ENCODE measurements around the gene TMSB15A.
"Not testable (repeated sequence)": the region's sequence is repeated elsewhere in the genome, so short reads cannot be mapped to it uniquely, and the experiment has no call there.

The TMSB15A gene

DNA sequence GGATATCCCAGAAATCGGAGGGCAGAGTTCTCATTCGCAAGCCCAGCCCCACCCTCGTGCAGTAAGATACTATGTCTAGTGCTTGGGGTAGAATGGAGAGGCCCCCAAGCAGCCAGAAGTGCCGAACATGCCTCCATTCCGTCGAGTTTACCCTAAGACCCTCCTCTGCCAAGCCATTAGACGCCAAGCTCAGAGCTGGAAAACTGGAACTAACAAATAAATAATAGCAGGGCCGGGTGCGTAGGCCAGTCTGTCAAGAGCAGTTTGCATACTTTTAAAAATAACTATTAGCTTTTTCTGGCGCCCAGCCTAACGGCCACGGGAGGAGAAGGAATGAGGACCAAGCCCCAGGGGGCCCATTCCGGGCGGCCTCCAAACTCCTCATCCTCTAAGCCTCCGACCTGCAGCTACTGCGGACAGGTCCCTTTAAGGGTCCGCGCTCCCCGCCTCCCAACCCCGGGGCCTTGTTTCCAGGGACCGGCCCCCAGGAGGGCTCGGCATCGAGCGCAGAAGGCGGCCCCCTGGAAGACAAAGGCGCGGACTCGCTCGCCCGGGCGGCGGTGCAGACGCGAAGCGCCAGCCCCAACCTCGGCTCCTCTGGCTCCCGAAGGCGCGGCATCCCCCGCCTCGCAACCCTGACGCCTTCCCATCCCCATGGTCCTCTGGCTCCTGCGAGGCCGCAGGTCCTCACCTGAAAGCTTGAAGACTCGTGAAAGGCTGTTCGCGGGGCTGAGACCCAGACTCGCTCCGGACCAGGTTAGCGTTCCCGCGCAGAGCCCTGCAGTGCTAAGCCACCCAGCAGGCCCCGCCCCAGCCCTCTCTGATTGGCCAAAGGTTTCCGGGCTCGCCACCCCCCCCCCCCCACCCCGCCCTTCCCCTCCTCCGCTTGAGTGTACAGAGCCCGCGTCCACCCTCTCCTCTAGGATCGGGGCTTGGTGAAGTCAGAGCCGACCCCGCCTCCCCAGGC lies at the start of gene TMSB15A:
TSS of gene TMSB15A (minus strand) at position 765 of the 967 bp plus-strand sequence.
- in situ Hi-C loops (cut with HindIII; ENCODE audit: low sequenced_read_pairs), result no loop called here

DNA sequence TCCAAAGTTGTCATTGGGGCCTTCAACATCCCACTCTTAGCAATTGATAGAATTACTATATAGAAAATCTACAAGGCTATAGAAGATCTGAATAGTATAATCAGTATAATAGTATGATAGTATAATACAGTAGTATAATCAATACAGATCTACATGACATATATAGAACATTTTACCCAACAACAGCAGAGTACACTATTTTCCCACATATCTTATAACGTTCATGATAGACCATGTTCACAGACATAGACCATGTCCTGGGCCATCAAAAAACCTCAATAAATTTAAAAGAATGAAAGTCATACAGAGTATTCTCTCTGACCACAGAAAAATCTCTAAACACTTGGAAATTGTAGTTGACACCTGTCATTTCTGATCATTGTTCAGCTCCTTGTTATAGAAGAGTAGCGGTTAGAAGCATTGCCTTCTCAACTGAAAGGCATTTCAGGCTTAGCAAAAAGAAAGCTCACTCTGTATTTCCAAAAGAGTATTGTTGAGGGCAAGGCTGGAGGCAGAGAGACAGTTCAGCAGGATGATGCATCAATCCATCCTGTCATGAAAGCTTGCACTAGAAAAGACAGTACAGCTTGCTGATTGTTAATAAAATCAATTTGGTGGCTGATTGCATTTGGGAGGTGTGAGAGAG lies 44.0 kb upstream of the TMSB15A start:
- in situ Hi-C loops (cut with HindIII; ENCODE audit: low sequenced_read_pairs), result no loop called here

- in situ Hi-C loops (cut with HindIII; ENCODE audit: low sequenced_read_pairs), result no loop called here
Measured at GRCh38 chrX:102558607-102559006, 42.1 kb upstream of the TMSB15A start.

DNA sequence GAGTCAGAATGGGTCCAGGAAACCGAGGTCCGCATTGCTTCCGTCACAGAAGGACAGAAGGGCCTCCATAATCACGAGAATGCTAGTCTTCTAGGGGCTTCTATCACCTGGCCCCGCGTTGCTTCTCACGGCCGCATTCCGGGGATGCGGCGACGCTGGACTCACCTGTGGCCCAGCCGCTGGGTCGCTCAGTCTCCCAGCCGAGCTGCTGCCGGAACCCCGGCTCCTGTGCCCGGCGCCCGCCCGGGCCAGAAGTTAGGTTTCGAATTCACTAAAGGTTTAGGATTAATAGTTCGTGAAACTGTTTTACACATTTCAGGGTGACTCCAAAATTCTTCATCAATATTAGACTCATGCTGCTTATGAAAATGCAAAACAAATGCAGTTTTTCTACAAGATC lies 31.7 kb upstream of the TMSB15A start:
- in situ Hi-C loops (cut with HindIII; ENCODE audit: low sequenced_read_pairs), result loop anchor here (10.0 kb wide), 1 partner anchor 207 kb away; no protein-coding TSS in a partner anchor

DNA sequence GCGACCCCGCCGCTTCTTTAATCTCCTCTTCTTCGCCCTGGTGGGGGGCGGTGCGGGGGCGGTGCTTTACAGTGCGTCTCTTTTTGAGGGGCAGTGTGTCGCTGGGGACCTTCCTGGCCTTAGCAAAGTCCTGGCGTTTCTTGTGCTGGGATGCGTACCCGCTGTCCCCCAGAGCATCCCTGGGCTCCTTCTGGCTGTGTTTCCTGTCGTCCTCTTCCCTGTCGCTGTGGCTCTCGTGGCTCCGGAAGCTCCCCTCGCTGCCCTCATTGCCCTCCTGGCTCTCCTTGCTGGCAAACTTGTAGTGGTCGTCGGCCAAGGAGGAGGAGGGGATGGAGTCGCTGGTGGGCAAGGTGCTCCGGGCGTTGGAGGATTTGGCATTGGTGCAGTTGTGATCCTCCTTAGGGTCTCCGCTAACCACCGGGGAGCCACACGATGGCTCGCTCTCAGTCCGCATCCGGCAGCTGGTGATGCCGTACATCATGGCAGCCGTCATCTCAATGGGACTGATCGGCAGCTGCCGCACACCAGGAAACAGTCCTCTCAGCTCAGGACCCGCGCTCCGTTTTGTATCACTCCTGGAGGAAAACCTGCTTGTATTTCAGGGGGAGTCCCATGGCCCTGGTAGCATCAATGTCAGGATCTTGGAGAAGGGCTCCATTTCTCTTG lies 30.4 kb upstream of the TMSB15A start:
- in situ Hi-C loops (cut with HindIII; ENCODE audit: low sequenced_read_pairs), result loop anchor here (10.0 kb wide), 1 partner anchor 208 kb away; no protein-coding TSS in a partner anchor

- in situ Hi-C loops (cut with HindIII; ENCODE audit: low sequenced_read_pairs), result loop anchor here (10.0 kb wide), 1 partner anchor 209 kb away; no protein-coding TSS in a partner anchor
Measured at GRCh38 chrX:102546175-102546574, 29.6 kb upstream of the TMSB15A start.

- in situ Hi-C loops (cut with HindIII; ENCODE audit: low sequenced_read_pairs), result no loop called here
Measured at GRCh38 chrX:102535958-102536357, 19.4 kb upstream of the TMSB15A start.

DNA sequence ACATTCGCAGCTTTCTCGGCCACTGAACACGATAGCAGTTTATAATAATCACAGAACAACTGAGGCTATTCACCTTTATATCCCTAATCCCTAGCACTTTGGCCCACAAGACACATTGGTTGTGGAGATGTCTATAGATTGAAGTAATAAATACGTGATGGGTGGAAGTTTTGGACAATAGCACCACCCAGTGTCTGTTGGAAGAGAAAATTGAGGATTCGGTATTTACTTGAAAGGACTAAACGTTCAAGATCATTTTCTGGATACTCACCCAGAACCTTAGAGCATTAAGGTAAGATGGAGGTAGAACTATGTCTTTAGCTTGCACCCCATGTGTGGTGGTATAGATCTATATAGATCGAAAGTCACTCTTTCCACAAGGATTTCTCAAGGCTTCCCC lies 787 bp upstream of the TMSB15A start:
- in situ Hi-C loops (cut with HindIII; ENCODE audit: low sequenced_read_pairs), result no loop called here

DNA sequence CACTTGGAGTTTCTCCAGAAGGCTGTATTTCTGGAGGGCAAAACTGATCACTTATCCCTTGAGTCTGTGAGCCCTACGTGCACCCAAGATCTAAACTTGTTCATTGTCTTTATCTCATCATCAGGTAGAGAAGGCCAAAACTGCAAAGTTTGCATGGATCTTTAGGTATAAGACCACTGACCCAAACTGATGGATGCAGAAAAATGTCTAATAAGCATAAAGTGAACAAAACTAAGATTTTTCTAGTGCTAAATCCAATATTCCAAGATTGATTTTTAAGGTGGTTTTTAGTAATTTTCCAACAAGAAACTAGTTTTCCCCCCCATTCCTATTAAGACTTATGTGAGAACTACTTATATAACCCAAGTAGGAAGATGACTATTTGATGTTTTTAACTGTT lies 2.0 kb downstream of the TMSB15A start:
- in situ Hi-C loops (cut with HindIII; ENCODE audit: low sequenced_read_pairs), result no loop called here

DNA sequence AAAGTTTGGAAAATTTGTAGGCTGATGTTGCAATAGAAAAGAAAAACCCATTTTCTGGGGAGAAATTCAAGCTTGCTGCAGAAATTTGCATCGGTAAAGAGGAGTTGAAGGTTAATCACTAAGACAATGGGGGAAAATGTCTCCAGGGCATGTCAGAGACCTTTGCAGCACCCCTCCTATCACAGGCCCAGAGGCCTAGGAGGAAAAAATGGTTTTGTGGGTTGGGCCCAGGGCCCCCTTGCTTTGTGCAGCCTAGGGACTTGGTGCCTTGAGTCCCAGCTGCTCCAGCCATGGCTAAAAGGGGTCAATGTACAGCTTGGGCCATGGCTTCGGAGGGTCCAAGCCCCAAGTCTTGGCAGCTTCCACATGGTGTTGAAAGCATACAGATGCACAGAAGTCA lies 17.8 kb downstream of the TMSB15A start:
- in situ Hi-C loops (cut with HindIII; ENCODE audit: low sequenced_read_pairs), result no loop called here

GRCh38 chrX:102491766-102492165 lies 24.8 kb downstream of the TMSB15A start:
- in situ Hi-C loops (cut with HindIII; ENCODE audit: low sequenced_read_pairs), result no loop called here

DNA sequence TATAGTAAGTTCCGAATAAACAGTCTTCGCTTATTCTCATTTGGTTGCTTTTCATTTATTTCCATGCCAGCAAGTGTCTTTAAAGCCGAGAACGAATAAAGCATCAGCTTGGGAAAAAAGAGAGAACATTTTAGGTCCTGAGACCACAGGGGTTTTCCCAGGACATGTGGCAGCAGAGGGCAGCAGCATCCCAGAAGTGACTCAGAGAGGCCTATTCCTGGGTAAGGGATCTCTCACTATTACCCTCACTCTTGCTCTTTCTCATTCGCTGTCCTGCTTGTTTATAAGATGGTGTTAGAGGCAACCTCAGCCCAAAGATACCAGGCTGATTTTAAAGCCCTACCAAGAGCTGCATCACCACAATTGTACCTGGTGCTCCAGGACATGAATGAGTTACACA lies 37.8 kb downstream of the TMSB15A start:
- in situ Hi-C loops (cut with HindIII; ENCODE audit: low sequenced_read_pairs), result not testable (repeated sequence)

- in situ Hi-C loops (cut with HindIII; ENCODE audit: low sequenced_read_pairs), result not testable (repeated sequence)
Measured at GRCh38 chrX:102471762-102472220, 44.7 kb downstream of the TMSB15A start, which contains the start of gene TCP11X2. TSS of gene TCP11X2 (minus strand) at chrX:102471812.

DNA sequence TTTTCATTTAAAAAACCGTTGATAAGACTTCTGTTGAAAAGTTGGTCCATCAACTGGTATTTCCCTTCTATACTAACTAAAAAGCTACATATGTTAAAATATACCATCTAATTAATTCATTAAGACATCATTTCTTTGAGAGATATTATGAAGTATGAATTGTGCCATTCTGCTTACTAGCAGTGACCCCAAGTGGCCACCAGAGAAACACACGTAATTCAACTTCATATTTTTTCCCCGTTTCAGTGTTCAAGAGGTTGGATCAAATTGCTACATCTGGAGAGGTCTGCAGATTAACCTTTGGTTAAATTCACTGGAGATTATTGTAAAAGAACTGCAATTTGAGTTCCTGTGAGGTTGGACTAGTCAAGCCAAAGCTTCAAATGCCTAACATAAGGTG lies 46.3 kb downstream of the TMSB15A start:
- in situ Hi-C loops (cut with HindIII; ENCODE audit: low sequenced_read_pairs), result not testable (repeated sequence)

Measured in endothelial cell of hepatic sinusoid (primary cell).